NOMO-1 (cell line): ENCODE data around the gene HOXA10.

Experiments
- DNase-seq, 2 experiments: peaks; one replicate each; lab custom pipeline; 2025; ENCODE audit not compliant: unreplicated experiment in 2 of 2; lab: John Stamatoyannopoulos, UW

Gene HOXA10

GRCh38 chr7:27168265-27168947 is 5.7 kb downstream of the HOXA10 start:
- peak; percentile 56 to 72 for DNase-seq

- no peak for DNase-seq
Measured at GRCh38 chr7:27167916-27168264, 6.2 kb downstream of the HOXA10 start.

- DNase-seq = peak in 1 of 2 experiments; percentile 43
Measured at GRCh38 chr7:27166531-27167505, 7.3 kb downstream of the HOXA10 start.

GRCh38 chr7:27165996-27166530 is 8.1 kb downstream of the HOXA10 start:
- no peak for DNase-seq

- DNase-seq = peak; percentile 83 to 87
Measured at GRCh38 chr7:27165089-27165995, 8.8 kb downstream of the HOXA10 start, which contains the start of gene HOXA9. HOXA9 (minus strand) TSS chr7:27165537; CDS start chr7:27165457, 80 bp downstream.

- DNase-seq = peak in 1 of 2 experiments; percentile 49
Measured at GRCh38 chr7:27164367-27165088, 9.6 kb downstream of the HOXA10 start.

- DNase-seq = peak in 1 of 2 experiments; percentile 49
Measured at GRCh38 chr7:27164045-27164366, 10.1 kb downstream of the HOXA10 start.

GRCh38 chr7:27163288-27164044 is 10.7 kb downstream of the HOXA10 start:
- no peak for DNase-seq

- DNase-seq = no peak
Measured at GRCh38 chr7:27162561-27163287, 11.4 kb downstream of the HOXA10 start.

GRCh38 chr7:27161721-27162560 is 12.2 kb downstream of the HOXA10 start:
- DNase-seq = no peak

GRCh38 chr7:27161214-27161720 is 12.9 kb downstream of the HOXA10 start:
- peak; percentile 69 to 89 for DNase-seq

- peak; percentile 84 to 86 for DNase-seq
Measured at GRCh38 chr7:27160546-27161213, 13.4 kb downstream of the HOXA10 start.

- DNase-seq = peak in 1 of 2 experiments; percentile 69
Measured at GRCh38 chr7:27160145-27160545, 14.0 kb downstream of the HOXA10 start.

- DNase-seq = peak in 1 of 2 experiments; percentile 69
Measured at GRCh38 chr7:27159266-27160144, 14.6 kb downstream of the HOXA10 start.

- DNase-seq = peak in 1 of 2 experiments; percentile 40
Measured at GRCh38 chr7:27158436-27159265, 15.5 kb downstream of the HOXA10 start.
